GM23338 (cell line): Measurements from ENCODE around the gene PAIP2B. TPM values are rescaled to one million over a fixed set of nuclear protein-coding genes. Genes with fewer than 3 reads are reported as not detected.

Source experiments
- ATAC-seq: fragments of 200-7000 bp; cut with Tn5 transposase; 3 replicates; pipeline ENCODE4 v1.9.1; 2020
- DNase-seq: peaks from one replicate; pipeline ENCODE4 v3.0.0-alpha.2; 2015; ENCODE audit warnings: low spot score
- H2AFZ ChIP-seq: fragments of 200-600 bp; sonication (generic); 2 replicates; pipeline ENCODE4 v1.8.0; 2016; ENCODE audit warnings: antibody characterized with exemption, mild to moderate bottlenecking, moderate library complexity
- H3F3A ChIP-seq: fragments of 200-600 bp; sonication (generic); replicated peaks from 2 replicates; pipeline ENCODE4 v1.8.0; 2017; ENCODE audit warnings: antibody characterized with exemption, mixed run types, low read depth
- H3K27ac ChIP-seq: fragments of 200-600 bp; sonication (generic); 2 replicates; pipeline ENCODE4 v1.6.1; 2016; ENCODE audit warnings: low read depth
- H3K27me3 ChIP-seq: fragments of 200-600 bp; sonication (generic); 2 replicates; pipeline ENCODE4 v1.8.0; 2016; ENCODE audit warnings: mild to moderate bottlenecking, mixed run types, moderate library complexity; ENCODE audit not compliant: insufficient read depth
- H3K36me3 ChIP-seq: fragments of 200-600 bp; sonication (generic); 2 replicates; pipeline ENCODE4 v1.8.0; 2016; ENCODE audit warnings: mild to moderate bottlenecking; ENCODE audit not compliant: insufficient read depth
- H3K4me1 ChIP-seq: fragments of 200-600 bp; sonication (generic); 2 replicates; pipeline ENCODE4 v1.8.0; 2016; ENCODE audit warnings: mild to moderate bottlenecking, moderate library complexity; ENCODE audit not compliant: insufficient read depth
- H3K4me2 ChIP-seq: fragments of 200-600 bp; sonication (generic); 2 replicates; pipeline ENCODE4 v1.7.1; 2017; ENCODE audit warnings: mixed run types
- H3K4me3 ChIP-seq: fragments of 200-600 bp; sonication (generic); 2 replicates; pipeline ENCODE4 v1.6.1; 2016; ENCODE audit warnings: mixed run types
- H3K79me2 ChIP-seq: fragments of 200-600 bp; sonication (generic); replicated peaks from 2 replicates; pipeline ENCODE4 v1.8.0; 2017; ENCODE audit warnings: mild to moderate bottlenecking; ENCODE audit not compliant: insufficient read depth
- H3K9me2 ChIP-seq: fragments of 200-600 bp; sonication (generic); 2 replicates; pipeline ENCODE4 v1.8.0; 2017; ENCODE audit not compliant: insufficient read depth
- H4K20me1 ChIP-seq: fragments of 200-600 bp; sonication (generic); replicated peaks from 2 replicates; pipeline ENCODE4 v1.8.0; 2017; ENCODE audit warnings: mild to moderate bottlenecking; ENCODE audit not compliant: insufficient read depth
- H3K27ac Mint-ChIP-seq: 2 replicates; pipeline ENCODE4 v1.8.0; 2020; ENCODE audit warnings: inconsistent platforms, mild to moderate bottlenecking, moderate library complexity, mixed read lengths
- H3K27me3 Mint-ChIP-seq: 3 replicates; pipeline ENCODE4 v1.8.0; 2022; ENCODE audit warnings: low read depth, mild to moderate bottlenecking, moderate library complexity, mixed read lengths, inconsistent platforms; ENCODE audit not compliant: insufficient read depth, poor library complexity
- H3K36me3 Mint-ChIP-seq: 3 replicates; pipeline ENCODE4 v1.8.0; 2021; ENCODE audit warnings: low read depth, mild to moderate bottlenecking, inconsistent platforms, moderate library complexity, mixed read lengths
- H3K4me1 Mint-ChIP-seq: 3 replicates; pipeline ENCODE4 v1.8.0; 2020; ENCODE audit warnings: mild to moderate bottlenecking, inconsistent platforms, mixed read lengths
- H3K4me3 Mint-ChIP-seq: 3 replicates; pipeline ENCODE4 v1.8.0; 2021; ENCODE audit warnings: moderate library complexity, mild to moderate bottlenecking, inconsistent platforms, mixed read lengths
- H3K9me3 Mint-ChIP-seq: 3 replicates; pipeline ENCODE4 v1.8.0; 2020; ENCODE audit warnings: moderate library complexity, mild to moderate bottlenecking, inconsistent platforms, mixed read lengths
- CREB1 ChIP-seq: fragments of 250-450 bp; sonication (Bioruptor Pico); IDR thresholded peaks from 2 replicates; pipeline ENCODE4 v1.5.0; 2020; ENCODE audit warnings: low read depth, mild to moderate bottlenecking, moderate library complexity
- EZH2 ChIP-seq: fragments of 200-600 bp; sonication (generic); IDR thresholded peaks from one replicate; pipeline ENCODE4 v1.8.0; 2017; ENCODE audit warnings: antibody characterized with exemption, mild to moderate bottlenecking, low read depth; ENCODE audit not compliant: unreplicated experiment
- JUNB ChIP-seq: IDR thresholded peaks from one replicate; pipeline ENCODE4 v1.6.1; 2016; ENCODE audit warnings: antibody characterized with exemption; ENCODE audit not compliant: unreplicated experiment
- NANOG ChIP-seq: IDR thresholded peaks from 2 replicates; pipeline ENCODE4 v1.6.1; 2016; ENCODE audit warnings: antibody characterized with exemption, borderline replicate concordance
- POLR2AphosphoS5 ChIP-seq: IDR thresholded peaks from 2 replicates; pipeline ENCODE4 v1.6.1; 2016; ENCODE audit warnings: antibody characterized with exemption, low read depth
- STAT1 ChIP-seq: IDR thresholded peaks from one replicate; pipeline ENCODE4 v1.6.1; 2016; ENCODE audit warnings: antibody characterized with exemption; ENCODE audit not compliant: unreplicated experiment
- ZNF331 ChIP-seq: fragments of 250-450 bp; sonication (Bioruptor Pico); IDR thresholded peaks from 2 replicates; pipeline ENCODE4 v1.5.0; 2020; ENCODE audit warnings: low read depth, mild to moderate bottlenecking, moderate library complexity
- ZNF462 ChIP-seq: fragments of 250-450 bp; sonication (Bioruptor Pico); IDR thresholded peaks from 2 replicates; pipeline ENCODE4 v1.5.0; 2020; ENCODE audit warnings: mild to moderate bottlenecking, moderate library complexity
- polyA plus RNA-seq: library from polyadenylated mRNA; unstranded; fragments of >200 nt; fragmentation: Nextera tagmentation; extraction: Ambion mirVana; gene quantifications from 2 replicates; pipeline ENCODE4 v1.2.1, GENCODE V29; 2016
- total RNA-seq: library from RNA; depleted of rRNA; stranded (reverse); fragments of >200 nt; shearing (Covaris generic); gene quantifications from 2 replicates; pipeline ENCODE4 v1.2.3, GENCODE V29; 2014
- TF ChIP-seq, protein P1 (sequence below): IDR thresholded peaks from one replicate; pipeline ENCODE4 v1.6.1; 2018; ENCODE audit warnings: antibody characterized with exemption; ENCODE audit not compliant: unreplicated experiment
- TF ChIP-seq, protein P2 (sequence below), 2 experiments: fragments of 200-600 bp in 1 of 2; sonication (generic) in 1 of 2; conservative IDR thresholded peaks; 2 replicates each; pipeline versions ENCODE4 v1.5.1 to v1.6.1; 2016 to 2017; ENCODE audit warnings: antibody characterized with exemption in 2 of 2, low read depth in 2 of 2, mild to moderate bottlenecking in 2 of 2, moderate library complexity in 1 of 2

PAIP2B gene
- total and polyA plus RNA-seq, 2 experiments from 2014 or later = 7.6 to 29.7 TPM

DNA sequence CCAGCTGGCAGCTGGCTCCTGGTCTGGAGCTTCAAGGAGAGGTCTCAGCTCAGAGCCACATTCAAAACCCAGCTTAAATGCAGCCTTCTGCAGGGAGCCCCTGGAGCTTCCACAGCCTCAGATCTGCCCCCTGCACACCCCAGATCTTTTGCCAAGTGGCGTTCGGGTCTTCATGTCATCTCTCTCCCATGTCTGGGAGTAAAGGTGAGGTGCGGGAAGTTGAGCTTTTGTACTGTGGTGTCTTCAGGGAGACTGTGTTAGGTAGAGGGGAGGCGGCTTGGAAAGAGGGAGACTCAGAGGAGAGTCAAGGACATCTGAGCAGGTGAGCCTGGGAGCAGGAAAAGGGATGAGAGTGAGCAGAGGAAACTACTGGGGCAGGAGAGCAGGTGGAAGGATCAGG, 71.1 kb downstream of the PAIP2B start:
- TF ChIP-seq JUNB (no peak), ZNF462 (CRISPR knock-in tag) (no peak), POLR2AphosphoS5 (no peak), STAT1 (no peak), CREB1 (CRISPR knock-in tag) (no peak), NANOG (no peak), ZNF331 (CRISPR knock-in tag) (no peak), EZH2 (no peak)
- TF ChIP-seq, protein P1, sequence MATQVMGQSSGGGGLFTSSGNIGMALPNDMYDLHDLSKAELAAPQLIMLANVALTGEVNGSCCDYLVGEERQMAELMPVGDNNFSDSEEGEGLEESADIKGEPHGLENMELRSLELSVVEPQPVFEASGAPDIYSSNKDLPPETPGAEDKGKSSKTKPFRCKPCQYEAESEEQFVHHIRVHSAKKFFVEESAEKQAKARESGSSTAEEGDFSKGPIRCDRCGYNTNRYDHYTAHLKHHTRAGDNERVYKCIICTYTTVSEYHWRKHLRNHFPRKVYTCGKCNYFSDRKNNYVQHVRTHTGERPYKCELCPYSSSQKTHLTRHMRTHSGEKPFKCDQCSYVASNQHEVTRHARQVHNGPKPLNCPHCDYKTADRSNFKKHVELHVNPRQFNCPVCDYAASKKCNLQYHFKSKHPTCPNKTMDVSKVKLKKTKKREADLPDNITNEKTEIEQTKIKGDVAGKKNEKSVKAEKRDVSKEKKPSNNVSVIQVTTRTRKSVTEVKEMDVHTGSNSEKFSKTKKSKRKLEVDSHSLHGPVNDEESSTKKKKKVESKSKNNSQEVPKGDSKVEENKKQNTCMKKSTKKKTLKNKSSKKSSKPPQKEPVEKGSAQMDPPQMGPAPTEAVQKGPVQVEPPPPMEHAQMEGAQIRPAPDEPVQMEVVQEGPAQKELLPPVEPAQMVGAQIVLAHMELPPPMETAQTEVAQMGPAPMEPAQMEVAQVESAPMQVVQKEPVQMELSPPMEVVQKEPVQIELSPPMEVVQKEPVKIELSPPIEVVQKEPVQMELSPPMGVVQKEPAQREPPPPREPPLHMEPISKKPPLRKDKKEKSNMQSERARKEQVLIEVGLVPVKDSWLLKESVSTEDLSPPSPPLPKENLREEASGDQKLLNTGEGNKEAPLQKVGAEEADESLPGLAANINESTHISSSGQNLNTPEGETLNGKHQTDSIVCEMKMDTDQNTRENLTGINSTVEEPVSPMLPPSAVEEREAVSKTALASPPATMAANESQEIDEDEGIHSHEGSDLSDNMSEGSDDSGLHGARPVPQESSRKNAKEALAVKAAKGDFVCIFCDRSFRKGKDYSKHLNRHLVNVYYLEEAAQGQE = no peak
- TF ChIP-seq, protein P2, sequence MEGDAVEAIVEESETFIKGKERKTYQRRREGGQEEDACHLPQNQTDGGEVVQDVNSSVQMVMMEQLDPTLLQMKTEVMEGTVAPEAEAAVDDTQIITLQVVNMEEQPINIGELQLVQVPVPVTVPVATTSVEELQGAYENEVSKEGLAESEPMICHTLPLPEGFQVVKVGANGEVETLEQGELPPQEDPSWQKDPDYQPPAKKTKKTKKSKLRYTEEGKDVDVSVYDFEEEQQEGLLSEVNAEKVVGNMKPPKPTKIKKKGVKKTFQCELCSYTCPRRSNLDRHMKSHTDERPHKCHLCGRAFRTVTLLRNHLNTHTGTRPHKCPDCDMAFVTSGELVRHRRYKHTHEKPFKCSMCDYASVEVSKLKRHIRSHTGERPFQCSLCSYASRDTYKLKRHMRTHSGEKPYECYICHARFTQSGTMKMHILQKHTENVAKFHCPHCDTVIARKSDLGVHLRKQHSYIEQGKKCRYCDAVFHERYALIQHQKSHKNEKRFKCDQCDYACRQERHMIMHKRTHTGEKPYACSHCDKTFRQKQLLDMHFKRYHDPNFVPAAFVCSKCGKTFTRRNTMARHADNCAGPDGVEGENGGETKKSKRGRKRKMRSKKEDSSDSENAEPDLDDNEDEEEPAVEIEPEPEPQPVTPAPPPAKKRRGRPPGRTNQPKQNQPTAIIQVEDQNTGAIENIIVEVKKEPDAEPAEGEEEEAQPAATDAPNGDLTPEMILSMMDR (conservative IDR thresholded peaks at IDR 0.05; ENCODE audit: low read depth in 2 of 2) = no peak
- peaks cover 6% of the 10 kb centered on the region for H3K4me1 ChIP-seq
- H3K27me3 ChIP-seq = no peaks in the 10 kb centered on the region
- no peak overlapping the region; the same call in 1 of the 2 replicates for H2AFZ ChIP-seq
- Mint-ChIP-seq H3K36me3 (0 out of 3 replicates have a peak, but pooled peaks cover under 1% of the 10 kb centered on the region), H3K4me3 (no peak overlapping the region), H3K27ac (no peak overlapping the region), H3K9me3 (no peaks in the 10 kb centered on the region), H3K27me3 (peaks cover 14% of the 10 kb centered on the region), H3K4me1 (peaks cover 12% of the 10 kb centered on the region)
- no peak for DNase-seq
- no peak for ATAC-seq
- no peak overlapping the region for H3K4me3 ChIP-seq
- no peaks in the 10 kb centered on the region for H3K36me3 ChIP-seq
- 0 out of 2 replicates have a peak, but pooled peaks cover 2% of the 10 kb centered on the region for H3K9me2 ChIP-seq
- H3K79me2 ChIP-seq = no peaks in the 10 kb centered on the region
- H3F3A ChIP-seq = no peaks in the 10 kb centered on the region
- H3K27ac ChIP-seq = no peak overlapping the region
- H4K20me1 ChIP-seq = no peaks in the 10 kb centered on the region
- H3K4me2 ChIP-seq = no peak overlapping the region
